GM19035 (cell line): ENCODE measurements around the gene LMO7.

Experiments used
- ATAC-seq: cut with Tn5 transposase; IDR thresholded peaks from one replicate; pipeline ENCODE4 v1.9.1; 2021; ENCODE audit not compliant: unreplicated experiment

The LMO7 gene

GRCh38 chr13:75635828-75636435, at the start of gene LMO7:
LMO7 (plus strand) TSS chr13:75636330; CDS start chr13:75636658, 328 bp downstream.
- ATAC-seq, result peak; percentile 76

DNA sequence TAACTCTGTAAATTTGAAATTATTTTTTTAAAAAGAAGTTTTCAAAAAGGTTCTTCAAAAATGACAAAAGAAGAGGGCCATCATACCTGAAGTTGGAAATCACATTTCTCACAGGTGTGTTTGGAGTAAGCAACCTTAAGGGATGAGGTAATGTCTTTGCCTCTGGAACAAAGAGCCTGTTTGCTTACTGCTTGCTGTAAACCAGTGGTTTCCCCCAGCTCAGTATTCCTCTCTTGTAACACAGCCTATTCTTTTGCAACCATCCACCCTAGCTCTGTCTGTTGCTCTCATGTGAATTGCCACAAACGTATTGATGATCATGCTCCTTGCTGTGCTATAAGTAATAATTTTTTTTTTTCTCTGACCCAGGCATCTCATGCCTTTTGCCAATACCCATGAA, 48.5 kb upstream of the LMO7 start:
- ATAC-seq, result no peak

- no peak for ATAC-seq
Observed at GRCh38 chr13:75596657-75597182, 39.4 kb upstream of the LMO7 start.

GRCh38 chr13:75600371-75600770, 35.8 kb upstream of the LMO7 start:
- no peak for ATAC-seq

GRCh38 chr13:75603038-75603437, 33.1 kb upstream of the LMO7 start:
- no peak for ATAC-seq

GRCh38 chr13:75607447-75607846, 28.7 kb upstream of the LMO7 start:
- ATAC-seq, result no peak

DNA sequence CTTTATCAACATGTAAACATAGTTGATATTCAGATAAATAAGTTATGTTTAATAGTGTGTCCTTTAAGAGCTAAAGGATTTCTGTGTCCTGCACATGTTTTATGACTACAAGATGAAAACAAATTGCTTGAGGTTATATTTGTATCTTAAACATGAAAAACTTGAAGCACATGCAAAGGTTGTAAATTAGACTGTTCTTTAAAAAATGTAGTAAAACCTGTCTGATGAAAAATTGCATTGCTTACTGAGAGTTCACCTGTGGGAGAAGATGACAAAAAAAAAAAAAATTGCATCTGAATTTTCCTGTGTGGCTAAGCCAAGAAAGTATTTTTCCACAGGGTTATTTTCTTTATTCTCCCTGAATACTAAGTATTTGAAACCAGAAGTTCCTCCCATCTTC, 25.7 kb upstream of the LMO7 start:
- ATAC-seq, result no peak

GRCh38 chr13:75612354-75612753, 23.8 kb upstream of the LMO7 start:
- no peak for ATAC-seq

GRCh38 chr13:75617230-75617629, 18.9 kb upstream of the LMO7 start:
- ATAC-seq, result no peak

- ATAC-seq, result no peak
Observed at GRCh38 chr13:75618308-75618707, 17.8 kb upstream of the LMO7 start.

GRCh38 chr13:75620020-75620419, 16.1 kb upstream of the LMO7 start:
- no peak for ATAC-seq

- ATAC-seq, result no peak
Observed at GRCh38 chr13:75621147-75621546, 15.0 kb upstream of the LMO7 start.

- no peak for ATAC-seq
Observed at GRCh38 chr13:75628801-75629200, 7.3 kb upstream of the LMO7 start.

GRCh38 chr13:75633285-75633684, 2.8 kb upstream of the LMO7 start:
- no peak for ATAC-seq

DNA sequence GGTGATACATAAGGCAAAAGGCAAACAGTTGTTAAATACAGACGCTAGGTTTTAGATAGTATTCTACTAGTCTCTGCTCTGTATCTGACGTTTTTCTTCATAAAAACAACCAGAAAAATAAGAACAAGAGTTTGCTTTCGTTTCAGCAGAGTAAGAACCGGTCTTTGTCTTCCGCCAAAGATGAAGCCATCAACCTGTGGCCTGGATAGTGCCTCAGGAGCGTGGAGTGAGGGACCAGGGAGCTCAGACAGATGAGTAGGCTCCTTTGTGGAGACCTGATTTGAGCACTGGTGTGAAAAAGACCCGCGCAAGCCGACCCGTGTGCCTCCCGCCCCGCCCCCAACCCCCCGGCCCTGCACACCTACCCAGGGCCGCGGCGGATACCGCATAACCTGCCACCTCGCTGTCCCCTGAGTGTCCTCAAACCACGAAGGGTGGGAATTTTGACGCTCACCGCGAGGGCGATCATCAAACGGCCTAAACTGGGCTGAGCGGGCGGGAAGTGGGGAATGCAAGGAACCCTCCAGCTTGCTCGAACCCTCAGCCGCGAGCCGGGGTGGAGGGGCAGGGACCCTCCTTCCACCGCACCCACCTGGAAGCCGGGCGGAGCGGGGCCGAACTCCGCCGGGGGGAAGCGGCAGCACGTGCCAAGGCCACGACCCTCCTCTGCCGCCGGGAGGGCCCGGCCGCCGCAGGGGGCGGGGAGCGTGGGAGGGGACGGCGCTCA, 866 bp upstream of the LMO7 start:
- no peak for ATAC-seq

DNA sequence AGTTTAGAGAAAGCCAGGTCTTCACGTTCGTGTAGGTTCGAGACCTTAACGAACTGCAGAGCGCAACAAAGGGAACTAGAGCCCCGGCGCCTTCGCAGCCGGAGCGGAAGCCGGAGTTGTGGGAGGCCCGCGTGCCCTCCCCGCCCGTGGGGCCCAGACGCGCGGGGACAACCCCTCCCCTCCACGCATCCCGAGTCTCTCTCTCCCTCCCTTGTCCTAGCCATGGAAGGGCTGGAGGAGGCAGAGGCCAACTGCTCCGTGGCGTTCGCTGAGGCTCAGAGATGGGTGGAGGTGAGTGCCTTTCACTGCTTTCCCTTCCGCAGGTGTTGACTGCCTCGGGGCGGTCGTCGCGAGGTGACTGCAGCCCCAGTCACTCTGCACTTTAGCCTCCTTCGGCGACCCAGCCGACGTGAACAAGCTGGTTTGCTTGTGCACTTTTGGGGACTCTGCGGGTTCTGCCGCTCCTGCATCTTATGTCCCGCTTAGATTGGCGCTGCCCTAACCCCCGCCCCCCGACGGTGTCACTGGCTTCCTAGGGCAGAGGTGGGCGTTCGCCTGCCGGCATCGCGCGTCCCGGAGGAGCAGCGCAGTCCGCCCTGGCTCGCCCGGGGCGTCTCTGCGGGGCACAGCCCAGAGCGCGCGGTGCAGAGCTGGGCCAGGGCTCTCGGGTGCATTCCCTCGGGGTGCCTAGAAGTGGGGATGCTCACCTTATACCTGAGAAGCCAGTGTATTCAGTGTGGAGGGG, 478 bp downstream of the LMO7 start:
- ATAC-seq, result peak; percentile 50

- no peak for ATAC-seq
Observed at GRCh38 chr13:75637181-75637750, 1.1 kb downstream of the LMO7 start.

DNA sequence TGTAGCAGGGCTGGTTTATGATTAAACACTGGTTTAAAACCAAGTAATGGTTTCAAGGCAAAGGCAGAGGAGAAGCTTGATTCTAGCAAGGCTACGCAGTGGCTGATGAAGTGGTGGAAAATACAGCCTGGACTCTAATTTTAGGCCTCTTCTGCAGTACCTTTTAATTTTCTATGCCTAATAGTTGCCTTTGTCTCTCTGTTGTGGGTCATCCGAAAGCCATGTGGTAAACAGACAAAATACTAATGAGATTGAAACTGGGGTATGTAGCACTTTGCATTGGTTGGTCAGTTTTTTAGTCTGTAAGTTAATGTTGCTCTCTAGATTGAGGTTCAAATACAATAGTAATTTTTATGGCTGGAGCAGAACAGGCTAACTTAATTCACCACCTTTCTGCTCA, 3.3 kb downstream of the LMO7 start:
- ATAC-seq, result no peak

DNA sequence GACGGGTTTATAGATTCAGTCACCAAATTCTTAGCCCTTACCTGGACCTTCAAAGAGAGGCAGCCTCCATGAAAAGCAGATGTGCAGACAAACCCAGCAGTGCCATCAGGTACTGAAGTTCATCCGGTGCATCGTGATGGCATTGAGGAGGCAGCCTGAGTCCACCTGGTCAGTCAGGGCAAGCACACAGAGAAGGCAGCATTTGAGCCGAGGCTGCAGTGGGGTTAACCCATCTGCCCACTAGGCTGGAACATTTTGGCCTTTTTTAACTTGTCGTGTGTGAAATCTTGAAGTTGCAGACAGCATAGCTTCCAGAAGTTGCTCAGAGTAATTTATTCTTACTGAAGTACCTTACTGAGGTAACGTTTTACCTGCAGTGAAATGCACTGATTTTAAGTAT, 4.9 kb downstream of the LMO7 start:
- ATAC-seq, result no peak

- ATAC-seq, result no peak
Observed at GRCh38 chr13:75643182-75643581, 7.1 kb downstream of the LMO7 start.

DNA sequence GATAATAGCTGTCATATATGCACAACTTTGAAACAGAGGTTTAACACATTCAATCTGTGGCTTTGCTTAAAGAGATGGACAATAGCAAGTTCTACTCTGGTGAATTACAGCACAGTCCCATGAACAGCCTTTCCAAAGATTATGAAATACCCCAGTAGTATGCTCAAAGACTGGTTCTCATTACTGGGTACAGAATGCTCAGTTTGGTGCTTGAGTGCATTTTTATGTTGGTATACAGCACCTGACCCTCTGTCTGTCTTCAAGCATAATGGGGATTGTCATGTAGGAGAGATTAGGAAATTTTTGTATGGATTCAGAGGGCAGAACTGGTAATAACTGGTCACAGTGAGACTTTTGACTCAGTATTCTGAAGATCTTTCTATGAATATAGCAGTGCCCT, 7.6 kb downstream of the LMO7 start:
- no peak for ATAC-seq

DNA sequence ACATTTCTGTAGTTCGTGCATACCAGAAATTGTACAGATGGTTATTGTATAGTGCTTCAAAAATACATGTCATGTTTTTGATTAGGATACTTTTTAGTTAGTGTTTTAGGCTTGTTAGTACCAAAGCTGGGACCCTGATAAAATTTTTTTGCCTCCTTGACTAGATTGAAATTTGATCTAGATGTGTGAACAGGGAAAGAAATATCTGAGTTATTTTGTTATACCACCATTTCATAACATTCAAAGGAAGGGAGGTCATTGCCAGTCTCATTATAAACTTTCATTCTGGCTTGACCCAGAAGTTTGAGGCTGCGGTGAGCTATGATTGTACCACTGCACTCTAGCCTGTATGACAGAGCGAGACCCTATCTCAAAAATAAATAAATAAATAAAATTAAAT, 9.0 kb downstream of the LMO7 start:
- ATAC-seq, result no peak
